Parathyroid adenoma (tissue), 2 donors: ENCODE data around the gene CRMP1.

Source experiments
- H2AFZ ChIP-seq: fragments of 300-600 bp; sonication (generic); one replicate; pipeline ENCODE4 v1.7.0; 2017; ENCODE audit warnings: antibody characterized with exemption, mild to moderate bottlenecking
- H3K27ac ChIP-seq: fragments of 300-600 bp; sonication (generic); one replicate; pipeline ENCODE4 v1.7.0; 2017
- H3K27me3 ChIP-seq: fragments of 300-600 bp; sonication (generic); one replicate; pipeline ENCODE4 v1.7.0; 2017; ENCODE audit warnings: low read length; ENCODE audit not compliant: control insufficient read depth, insufficient read depth
- H3K36me3 ChIP-seq: fragments of 300-600 bp; sonication (generic); one replicate; pipeline ENCODE4 v1.7.0; 2017; ENCODE audit warnings: low read length; ENCODE audit not compliant: control insufficient read depth, insufficient read depth
- H3K4me1 ChIP-seq: fragments of 300-600 bp; sonication (generic); one replicate; pipeline ENCODE4 v1.7.0; 2017; ENCODE audit warnings: control low read depth
- H3K4me2 ChIP-seq: fragments of 300-600 bp; sonication (generic); one replicate; pipeline ENCODE4 v1.7.0; 2017; ENCODE audit warnings: low read length
- H3K4me3 ChIP-seq: fragments of 300-600 bp; sonication (generic); one replicate; pipeline ENCODE4 v1.7.0; 2017; ENCODE audit warnings: low read depth, low read length
- H3K79me2 ChIP-seq: fragments of 300-600 bp; sonication (generic); one replicate; pipeline ENCODE4 v1.7.0; 2017; ENCODE audit warnings: control low read depth
- H3K9ac ChIP-seq: fragments of 300-600 bp; sonication (generic); one replicate; pipeline ENCODE4 v1.7.0; 2017; ENCODE audit warnings: mild to moderate bottlenecking
- H3K9me3 ChIP-seq: fragments of 300-600 bp; sonication (generic); one replicate; pipeline ENCODE4 v1.7.0; 2017; ENCODE audit warnings: low read length; ENCODE audit not compliant: control insufficient read depth
- TF ChIP-seq, protein P1 (sequence below): fragments of 300-600 bp; sonication (generic); IDR thresholded peaks from one replicate; pipeline ENCODE4 v1.7.0; 2017; ENCODE audit warnings: antibody characterized with exemption, mild to moderate bottlenecking
- donor health status: primary hyperparathyroidism.

The CRMP1 gene

DNA sequence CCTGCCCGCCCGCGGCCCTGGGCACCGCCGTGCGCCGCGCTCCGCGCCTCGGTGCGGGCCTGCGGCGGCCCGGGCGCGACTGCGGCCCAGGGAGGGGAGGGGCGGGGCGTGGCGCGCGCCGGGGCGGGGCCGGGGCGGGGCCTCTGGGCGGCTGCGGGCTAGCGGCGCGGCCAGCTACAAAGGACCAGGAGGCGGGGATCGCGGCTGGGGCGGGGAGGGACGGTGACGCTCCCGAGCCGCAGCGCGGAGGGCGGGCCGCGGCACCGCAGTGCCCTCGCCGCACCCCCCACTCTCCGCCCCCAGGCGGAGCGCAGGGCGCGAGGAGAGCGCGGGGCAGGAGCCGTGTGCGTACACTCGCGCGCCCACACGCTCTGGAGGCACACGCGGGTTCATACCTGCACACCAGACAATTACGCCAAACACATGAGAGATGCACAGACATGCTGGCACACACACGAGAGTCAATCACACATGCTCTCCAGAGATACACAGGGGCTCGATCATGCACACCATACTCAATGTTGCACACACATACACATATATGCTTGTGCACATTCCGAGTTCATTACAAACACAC lies at the start of gene CRMP1:
Gene CRMP1 (minus strand): TSS at position 83 of the 577 bp plus-strand sequence. CDS start 117 bp downstream, outside the sequence.
- TF ChIP-seq, protein P1, sequence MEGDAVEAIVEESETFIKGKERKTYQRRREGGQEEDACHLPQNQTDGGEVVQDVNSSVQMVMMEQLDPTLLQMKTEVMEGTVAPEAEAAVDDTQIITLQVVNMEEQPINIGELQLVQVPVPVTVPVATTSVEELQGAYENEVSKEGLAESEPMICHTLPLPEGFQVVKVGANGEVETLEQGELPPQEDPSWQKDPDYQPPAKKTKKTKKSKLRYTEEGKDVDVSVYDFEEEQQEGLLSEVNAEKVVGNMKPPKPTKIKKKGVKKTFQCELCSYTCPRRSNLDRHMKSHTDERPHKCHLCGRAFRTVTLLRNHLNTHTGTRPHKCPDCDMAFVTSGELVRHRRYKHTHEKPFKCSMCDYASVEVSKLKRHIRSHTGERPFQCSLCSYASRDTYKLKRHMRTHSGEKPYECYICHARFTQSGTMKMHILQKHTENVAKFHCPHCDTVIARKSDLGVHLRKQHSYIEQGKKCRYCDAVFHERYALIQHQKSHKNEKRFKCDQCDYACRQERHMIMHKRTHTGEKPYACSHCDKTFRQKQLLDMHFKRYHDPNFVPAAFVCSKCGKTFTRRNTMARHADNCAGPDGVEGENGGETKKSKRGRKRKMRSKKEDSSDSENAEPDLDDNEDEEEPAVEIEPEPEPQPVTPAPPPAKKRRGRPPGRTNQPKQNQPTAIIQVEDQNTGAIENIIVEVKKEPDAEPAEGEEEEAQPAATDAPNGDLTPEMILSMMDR = no peak
- peaks cover 5% of the 10 kb centered on the region for H3K27me3 ChIP-seq
- no peaks in the 10 kb centered on the region for H3K36me3 ChIP-seq
- H3K4me1 ChIP-seq = no peaks in the 10 kb centered on the region
- H3K9me3 ChIP-seq = no peaks in the 10 kb centered on the region
- H2AFZ ChIP-seq = no peak within 1 kb of the TSS
- H3K4me3 ChIP-seq = no peak within 1 kb of the TSS
- H3K79me2 ChIP-seq = no peaks in the 10 kb centered on the region
- H3K27ac ChIP-seq = no peak within 1 kb of the TSS
- no peak within 1 kb of the TSS for H3K9ac ChIP-seq
- no peak within 1 kb of the TSS for H3K4me2 ChIP-seq

DNA sequence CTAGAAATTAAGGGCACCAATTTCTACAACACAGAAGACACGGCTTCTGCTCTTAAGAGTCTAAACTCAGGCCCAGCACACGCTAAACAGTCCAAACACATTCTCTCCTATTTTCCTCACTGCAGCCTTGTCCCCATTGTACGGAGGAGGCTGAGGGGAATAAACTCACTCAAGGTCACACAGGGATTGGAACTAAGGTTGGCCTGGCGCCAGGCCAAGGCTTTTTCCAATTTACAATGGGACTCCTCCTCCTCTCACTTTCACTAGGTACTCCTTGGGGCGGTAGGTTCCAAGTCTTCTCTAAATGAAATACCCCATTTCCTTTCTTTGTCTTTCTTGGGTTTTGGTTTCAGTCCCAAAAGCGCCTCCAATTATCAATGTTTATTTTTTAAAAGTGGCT lies 48.7 kb upstream of the CRMP1 start:
- H2AFZ ChIP-seq = no peak overlapping the region
- H3K79me2 ChIP-seq = no peaks in the 10 kb centered on the region
- H3K27ac ChIP-seq = no peak overlapping the region
- no peaks in the 10 kb centered on the region for H3K4me1 ChIP-seq
- H3K9ac ChIP-seq = no peak overlapping the region
- H3K36me3 ChIP-seq = no peaks in the 10 kb centered on the region
- no peaks in the 10 kb centered on the region for H3K27me3 ChIP-seq
- H3K4me2 ChIP-seq = no peak overlapping the region
- H3K4me3 ChIP-seq = no peak overlapping the region
- TF ChIP-seq, protein P1 = no peak
- no peaks in the 10 kb centered on the region for H3K9me3 ChIP-seq

DNA sequence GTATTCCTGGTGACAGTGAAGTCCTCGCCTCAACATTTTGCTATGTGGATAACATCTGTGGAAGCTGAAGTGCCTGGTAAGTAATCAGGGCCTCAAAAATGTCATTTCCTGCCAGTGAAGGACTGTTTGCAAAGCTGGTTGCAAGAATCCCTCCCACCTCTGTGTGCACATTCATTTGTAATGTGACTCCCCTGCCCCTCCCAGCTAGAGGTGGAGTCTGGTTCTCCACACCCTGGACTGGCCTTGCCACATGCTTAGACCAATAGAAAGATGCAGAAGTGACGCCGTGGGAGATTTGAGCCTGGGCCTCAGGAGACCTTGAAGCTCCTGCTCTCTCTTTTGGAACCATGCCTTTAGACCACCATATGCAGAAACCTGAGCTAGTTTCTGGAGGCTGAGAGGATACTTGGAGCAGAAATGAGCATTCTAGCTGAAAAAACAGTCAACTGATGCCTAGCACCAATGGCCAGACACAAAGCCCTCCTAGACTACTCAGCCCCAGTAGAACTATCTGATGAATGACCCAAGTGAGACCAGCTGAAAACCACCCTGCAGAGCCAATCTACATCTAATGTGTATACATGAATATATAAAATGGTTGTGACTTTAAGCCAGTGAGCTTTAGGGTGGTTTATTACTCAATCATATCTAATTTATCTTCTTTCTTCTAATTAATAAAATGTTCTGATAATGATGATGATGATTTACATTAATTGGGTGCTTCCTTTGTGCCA lies 47.8 kb upstream of the CRMP1 start:
- TF ChIP-seq, protein P1 = no peak
- Histone ChIP-seq H3K27ac (no peak overlapping the region), H3K4me3 (no peak overlapping the region), H3K9me3 (no peaks in the 10 kb centered on the region), H3K36me3 (no peaks in the 10 kb centered on the region), H3K9ac (no peak overlapping the region), H3K4me2 (no peak overlapping the region), H3K79me2 (no peaks in the 10 kb centered on the region), H3K4me1 (no peaks in the 10 kb centered on the region), H3K27me3 (no peaks in the 10 kb centered on the region), H2AFZ (no peak overlapping the region)

DNA sequence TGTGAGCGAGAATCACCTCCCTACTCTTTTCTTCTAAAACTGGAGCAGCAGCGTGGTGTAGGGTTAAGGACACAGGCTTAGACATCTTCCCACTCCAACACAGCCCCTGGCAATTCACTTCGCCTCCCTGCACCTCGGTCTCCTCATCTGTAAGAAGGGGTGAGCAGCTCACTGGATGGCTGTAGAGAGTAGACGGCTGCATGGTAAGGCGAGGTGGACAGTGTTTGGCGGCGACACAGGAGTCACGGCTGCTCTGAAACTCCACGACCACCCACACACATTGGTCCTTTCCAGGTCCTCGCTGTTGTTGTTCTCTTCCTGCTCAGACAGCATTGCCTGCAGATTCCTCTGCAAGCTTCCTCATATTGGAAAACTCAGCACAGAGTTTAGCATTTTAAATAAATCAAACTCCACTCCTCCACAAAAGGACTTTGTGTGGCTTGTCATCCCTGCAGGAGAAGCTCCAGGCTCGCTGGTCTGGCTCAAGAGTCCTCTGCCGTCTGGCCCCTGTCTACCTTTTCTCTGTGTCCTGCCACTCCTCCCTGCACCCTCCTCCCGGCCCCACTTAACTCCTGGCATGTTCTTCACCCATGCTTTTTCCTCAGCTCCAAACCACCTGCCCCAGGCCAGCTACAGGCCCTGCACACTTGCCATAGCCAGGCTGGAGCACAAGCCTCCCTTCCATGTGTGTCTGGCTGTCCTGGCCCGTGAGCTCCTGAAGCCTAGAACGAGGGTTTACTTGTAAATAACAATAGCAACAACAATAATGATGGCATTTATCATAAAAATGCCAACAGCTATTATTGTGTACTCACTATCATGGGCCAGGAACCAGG lies 41.3 kb upstream of the CRMP1 start:
- Histone ChIP-seq H3K9ac (no peak overlapping the region), H3K4me1 (no peaks in the 10 kb centered on the region), H3K27ac (no peak overlapping the region), H3K4me3 (no peak overlapping the region), H2AFZ (no peak overlapping the region), H3K9me3 (no peaks in the 10 kb centered on the region), H3K27me3 (no peaks in the 10 kb centered on the region), H3K4me2 (no peak overlapping the region), H3K36me3 (no peaks in the 10 kb centered on the region), H3K79me2 (no peaks in the 10 kb centered on the region)
- TF ChIP-seq, protein P1 = no peak
